ENCODE data around the gene TTLL10.

GRCh38 chr1:1225238-1225845 is 51.7 kb downstream of the TTLL10 start:
- TF ChIP-seq CTCF (IDR thresholded peaks at IDR 0.05): no peak
- TF ChIP-seq POLR2A (IDR thresholded peaks at IDR 0.05): no peak

Measured in vagina (tissue), 2 donors.